C4-2B (cell line): ENCODE results near the gene ABCB11.

Experiments used
- H3K27ac ChIP-seq: fragments of 450-650 bp; 2 replicates; pipeline ENCODE4 v1.5.1; 2017
- ZFX ChIP-seq: fragments of 450-650 bp; IDR thresholded peaks from 2 replicates; pipeline ENCODE4 v1.6.1; 2017
- TF ChIP-seq, protein P1 (sequence below): fragments of 450-650 bp; conservative IDR thresholded peaks from 2 replicates; pipeline ENCODE4 v1.5.1; 2017; ENCODE audit warnings: mild to moderate bottlenecking

The ABCB11 gene

DNA sequence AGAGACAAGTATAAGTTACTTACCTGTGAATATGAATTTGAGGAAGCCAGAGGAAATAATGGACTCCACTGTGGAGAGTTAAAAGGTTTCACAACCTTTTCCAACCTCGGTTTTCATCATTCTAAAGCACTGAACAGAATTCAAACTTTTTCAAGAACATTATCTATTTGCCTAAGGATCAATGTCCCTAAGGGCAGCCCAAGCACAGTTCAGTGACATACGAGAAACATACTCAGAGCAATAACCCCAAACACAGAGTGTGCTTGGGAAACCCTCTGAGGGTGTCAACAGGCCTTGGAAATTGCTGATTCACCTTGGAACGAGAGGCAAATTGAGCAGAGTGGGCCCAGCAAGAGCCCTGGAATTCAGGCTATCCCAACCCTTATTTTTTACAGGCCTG lies at the start of gene ABCB11:
Gene ABCB11 (minus strand): TSS at position 123 of the 400 bp plus-strand sequence. CDS start 13,199 bp downstream, outside the sequence.
- H3K27ac ChIP-seq: no peak within 1 kb of the TSS
- TF ChIP-seq, protein P1, sequence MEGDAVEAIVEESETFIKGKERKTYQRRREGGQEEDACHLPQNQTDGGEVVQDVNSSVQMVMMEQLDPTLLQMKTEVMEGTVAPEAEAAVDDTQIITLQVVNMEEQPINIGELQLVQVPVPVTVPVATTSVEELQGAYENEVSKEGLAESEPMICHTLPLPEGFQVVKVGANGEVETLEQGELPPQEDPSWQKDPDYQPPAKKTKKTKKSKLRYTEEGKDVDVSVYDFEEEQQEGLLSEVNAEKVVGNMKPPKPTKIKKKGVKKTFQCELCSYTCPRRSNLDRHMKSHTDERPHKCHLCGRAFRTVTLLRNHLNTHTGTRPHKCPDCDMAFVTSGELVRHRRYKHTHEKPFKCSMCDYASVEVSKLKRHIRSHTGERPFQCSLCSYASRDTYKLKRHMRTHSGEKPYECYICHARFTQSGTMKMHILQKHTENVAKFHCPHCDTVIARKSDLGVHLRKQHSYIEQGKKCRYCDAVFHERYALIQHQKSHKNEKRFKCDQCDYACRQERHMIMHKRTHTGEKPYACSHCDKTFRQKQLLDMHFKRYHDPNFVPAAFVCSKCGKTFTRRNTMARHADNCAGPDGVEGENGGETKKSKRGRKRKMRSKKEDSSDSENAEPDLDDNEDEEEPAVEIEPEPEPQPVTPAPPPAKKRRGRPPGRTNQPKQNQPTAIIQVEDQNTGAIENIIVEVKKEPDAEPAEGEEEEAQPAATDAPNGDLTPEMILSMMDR: no peak
- no peak for TF ChIP-seq ZFX

DNA sequence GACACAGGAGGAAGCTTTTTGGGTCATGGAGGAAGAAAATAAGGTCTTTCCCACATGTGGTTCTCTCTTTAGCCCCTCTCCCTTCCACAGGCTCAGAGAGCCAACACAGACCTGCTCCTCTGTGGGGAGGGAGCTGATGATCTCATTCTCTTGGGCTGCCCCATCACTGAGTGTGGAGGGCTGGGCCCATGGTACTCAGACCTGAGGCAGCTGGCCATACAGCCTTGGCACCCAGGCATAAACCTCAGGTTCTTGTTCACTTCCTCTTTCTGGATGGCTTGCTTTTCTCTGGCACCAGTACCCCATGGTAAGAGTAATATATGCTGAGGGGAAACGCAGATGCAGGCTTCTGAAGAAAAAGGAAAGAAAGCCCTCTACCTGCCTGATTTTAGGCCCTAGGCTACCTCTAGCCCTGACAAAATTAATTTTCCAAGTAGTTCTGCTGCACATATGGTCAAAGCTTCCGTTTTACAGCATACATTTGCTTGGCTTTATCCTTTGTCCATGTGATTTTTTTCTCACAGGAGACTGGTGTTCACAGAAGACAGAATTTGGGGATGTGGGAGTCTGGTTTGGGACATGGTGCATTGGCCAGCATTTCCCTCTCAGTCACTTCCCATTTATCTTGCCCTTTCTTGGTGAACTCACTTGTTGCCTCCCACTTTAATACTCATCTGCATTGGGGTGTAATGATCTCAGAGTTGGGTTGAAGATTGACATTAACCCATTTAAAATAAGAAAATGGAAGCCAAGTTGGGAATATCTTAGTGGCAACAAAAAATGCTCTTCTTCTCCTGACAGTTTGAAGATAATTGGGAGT lies 49.3 kb upstream of the ABCB11 start:
- H3K27ac ChIP-seq: no peak overlapping the region
- TF ChIP-seq, protein P1: no peak
- TF ChIP-seq ZFX: no peak

DNA sequence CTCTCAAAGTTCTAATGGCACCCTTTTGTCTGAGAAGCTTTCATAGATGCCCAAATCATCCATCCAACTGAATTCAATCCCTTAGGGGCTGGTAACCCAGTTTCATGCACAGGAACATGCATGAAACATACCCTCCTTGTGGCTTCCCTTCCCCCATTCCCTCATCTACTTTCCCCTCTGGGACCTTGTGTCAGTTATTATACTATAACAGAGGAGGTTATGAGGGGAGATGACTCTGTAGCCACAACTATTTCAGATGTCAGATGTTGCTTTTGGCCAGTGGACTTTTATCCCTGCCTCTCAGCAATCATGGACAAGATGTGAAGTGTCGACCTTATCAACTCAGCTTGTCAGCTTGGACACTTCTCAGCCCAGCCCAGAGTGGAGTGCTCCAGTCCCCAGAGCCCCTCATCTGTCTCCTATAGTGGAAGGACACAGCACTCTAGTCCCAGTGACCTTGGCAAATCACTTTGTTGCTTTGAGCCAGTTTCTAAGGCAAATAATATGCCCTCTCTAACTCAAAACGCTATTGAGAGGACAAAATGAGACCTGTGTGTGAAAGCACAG lies 46.6 kb upstream of the ABCB11 start:
- no peak overlapping the region for H3K27ac ChIP-seq
- no peak for TF ChIP-seq ZFX
- TF ChIP-seq, protein P1: no peak

DNA sequence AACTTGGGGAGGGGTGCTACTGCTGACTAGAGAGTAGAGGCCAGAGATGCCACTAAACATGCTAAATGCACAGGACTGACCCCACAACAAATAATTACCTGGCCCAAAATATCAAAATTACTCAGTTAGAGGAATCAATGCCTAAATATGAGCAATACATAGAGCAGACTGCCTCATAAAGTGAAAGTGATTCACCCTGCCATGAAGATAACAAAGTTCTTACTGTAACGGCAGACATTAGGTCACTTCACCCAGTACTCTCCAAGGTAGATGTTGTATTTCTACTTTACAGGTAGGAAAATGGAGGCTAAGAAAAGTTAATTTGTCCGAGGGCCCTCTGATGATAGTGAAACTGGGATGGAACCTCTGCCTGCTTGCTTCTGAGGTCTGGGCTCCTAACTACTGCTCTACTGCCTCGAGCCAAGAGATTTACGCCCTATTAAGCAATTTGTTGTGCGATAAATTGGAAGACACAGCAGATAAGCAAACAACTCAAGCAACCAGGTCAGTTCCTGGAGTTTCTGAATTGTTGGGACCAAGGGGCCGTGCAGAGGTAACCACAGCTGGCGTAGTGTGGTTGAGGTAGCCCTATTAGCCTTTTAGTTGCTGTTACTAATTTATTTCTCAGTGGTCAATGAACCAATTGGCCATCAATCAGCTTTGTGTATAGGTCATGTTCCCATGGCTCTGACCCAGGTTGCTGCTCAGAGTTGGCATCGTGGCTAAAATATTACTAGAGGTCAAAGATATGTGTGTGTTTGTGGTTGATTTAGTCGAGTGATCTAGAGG lies 43.0 kb upstream of the ABCB11 start:
- H3K27ac ChIP-seq: peak overlapping the region; percentile 30; the same call in 1 of the 2 replicates
- TF ChIP-seq, protein P1: no peak
- no peak for TF ChIP-seq ZFX

DNA sequence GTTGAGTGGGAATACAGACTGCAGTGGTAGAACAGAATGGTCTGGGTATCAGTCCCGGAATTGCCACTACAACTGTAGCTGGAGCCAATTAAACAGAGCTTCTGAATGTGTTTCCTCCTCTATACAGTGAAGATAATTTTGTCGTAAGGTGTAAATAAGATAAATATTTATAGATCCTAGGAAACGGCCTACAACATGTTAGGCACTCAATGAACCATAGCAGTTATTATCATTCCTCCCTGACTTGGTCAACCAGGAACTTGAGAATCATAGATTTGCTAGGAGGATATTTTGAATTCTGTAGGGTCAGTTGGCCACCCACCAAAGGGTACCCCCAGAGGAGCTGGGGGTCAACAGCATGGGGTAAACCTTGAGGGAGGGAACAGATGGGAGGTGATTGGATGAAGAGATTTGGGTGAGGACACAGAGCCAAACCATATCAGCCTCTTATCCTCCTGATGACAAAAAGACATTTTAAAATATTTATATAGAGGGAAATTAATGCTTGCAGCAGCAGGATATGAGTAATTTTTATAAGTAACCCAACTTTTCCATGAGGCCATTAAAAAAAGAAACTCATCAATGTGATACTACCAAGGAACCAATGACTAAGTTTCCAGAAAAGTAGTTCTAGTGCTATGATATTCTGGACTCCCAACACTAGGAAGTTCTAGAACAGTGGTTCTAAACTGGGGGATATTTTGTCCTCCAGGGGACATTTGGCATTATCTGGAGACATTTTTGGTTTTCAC lies 42.3 kb upstream of the ABCB11 start:
- TF ChIP-seq, protein P1: no peak
- TF ChIP-seq ZFX: no peak
- peak overlapping the region; percentile 30; the same call in 1 of the 2 replicates for H3K27ac ChIP-seq

DNA sequence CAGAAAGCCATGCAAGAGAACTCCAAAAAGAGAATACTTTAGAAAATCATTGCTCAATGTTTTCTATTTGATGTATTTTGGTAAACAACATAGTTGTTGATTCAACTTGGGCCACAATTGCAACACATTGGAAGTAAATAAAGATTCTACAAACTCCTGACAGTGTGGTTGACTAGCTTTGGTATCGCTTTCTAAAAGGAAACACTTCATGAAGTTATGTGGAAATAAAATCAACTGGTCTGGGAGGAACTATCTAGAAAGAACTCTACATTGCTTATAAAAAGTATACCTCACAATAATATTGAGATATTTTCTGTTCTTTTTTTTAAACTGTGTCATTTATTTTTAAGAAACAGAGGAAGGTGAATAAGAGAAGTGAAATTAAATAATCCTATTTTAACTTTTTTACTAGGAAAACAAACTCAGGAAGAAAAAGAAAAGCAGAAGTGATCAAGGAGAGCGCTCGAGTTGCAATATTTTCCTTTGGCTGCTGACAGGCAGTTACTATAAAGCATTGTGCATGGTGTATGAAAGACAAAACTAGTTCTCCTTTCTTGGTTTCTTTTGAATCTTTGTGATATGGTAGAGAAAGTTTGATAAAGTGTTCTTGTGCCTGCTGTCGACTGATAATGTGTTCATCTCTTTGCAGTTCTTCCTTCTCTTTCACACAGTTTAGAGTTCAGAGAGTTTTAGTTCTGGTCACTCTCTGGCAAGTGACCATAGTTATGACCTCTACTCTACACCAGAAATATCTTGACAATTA lies 41.2 kb upstream of the ABCB11 start:
- H3K27ac ChIP-seq: no peak overlapping the region
- TF ChIP-seq, protein P1: no peak
- TF ChIP-seq ZFX: no peak
